GM19468 (cell line): Measurements from ENCODE around the gene STRC.
"Not testable (repeated sequence)": the region's sequence is repeated elsewhere in the genome, so short reads cannot be mapped to it uniquely, and the experiment has no call there.

Experiments used
- ATAC-seq: cut with Tn5 transposase; IDR thresholded peaks from one replicate; pipeline ENCODE4 v1.9.1; 2021; ENCODE audit warnings: mild to moderate bottlenecking, moderate library complexity, moderate number of reproducible peaks; ENCODE audit not compliant: unreplicated experiment; ENCODE audit errors: extremely low read depth

Gene STRC

DNA sequence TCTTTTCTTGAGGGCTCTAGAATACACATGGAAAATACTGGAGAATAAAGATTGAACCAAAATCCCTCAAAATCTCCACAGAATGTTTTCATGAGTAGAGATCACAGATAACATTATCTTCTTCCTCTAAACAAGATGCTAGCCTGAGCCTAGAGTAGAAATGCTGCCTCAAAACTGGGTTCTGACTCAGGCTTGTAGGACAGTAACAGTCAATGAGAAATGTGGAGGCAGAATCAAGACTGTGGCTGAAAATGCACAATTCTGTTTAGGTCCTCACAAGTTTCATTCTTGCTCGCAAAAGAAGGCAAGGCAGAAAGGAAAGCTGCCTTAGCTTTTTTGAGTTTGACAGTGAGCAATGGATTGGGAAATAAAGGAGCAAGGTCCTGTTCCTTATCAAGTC is 44.0 kb downstream of the STRC start:
- ATAC-seq = not testable (repeated sequence)

DNA sequence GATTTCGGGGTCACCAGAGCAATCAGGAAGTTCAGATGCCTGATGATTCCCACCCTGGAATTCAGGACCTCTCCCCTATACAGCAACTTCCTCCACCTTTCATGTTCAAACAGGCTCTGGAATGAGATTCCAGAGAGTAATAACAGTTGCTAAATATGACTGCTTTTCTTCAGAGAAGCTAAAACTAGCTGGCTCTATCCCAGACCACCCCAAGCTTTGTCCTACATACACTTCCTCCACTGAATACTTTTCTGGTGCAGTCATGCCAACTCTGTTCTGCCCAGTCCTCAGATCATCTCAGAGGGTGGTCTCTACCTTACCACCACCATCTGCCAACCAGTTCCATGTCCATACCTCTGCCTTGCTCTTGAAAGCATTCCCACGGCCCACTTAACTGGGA is 52.0 kb downstream of the STRC start:
- ATAC-seq = not testable (repeated sequence)

DNA sequence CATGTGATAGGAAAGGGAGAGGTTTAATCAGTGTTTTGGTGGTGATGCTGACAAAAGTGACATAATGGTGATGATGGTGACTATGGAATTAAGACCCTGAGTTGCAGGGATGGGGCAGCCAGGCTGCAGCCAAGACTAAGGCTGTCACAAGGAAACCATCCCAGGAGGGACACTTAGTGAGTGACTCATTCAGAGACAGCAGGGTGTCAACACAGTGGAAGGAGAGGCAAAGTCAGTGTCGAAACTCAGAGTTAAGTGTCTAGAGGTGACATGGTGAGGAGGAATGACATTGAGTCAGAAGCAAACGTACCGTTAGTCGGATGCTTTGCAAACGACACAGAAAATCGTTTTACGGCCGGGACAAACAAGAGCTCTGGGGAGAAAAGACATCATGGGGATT is 54.8 kb downstream of the STRC start:
- ATAC-seq = not testable (repeated sequence)

DNA sequence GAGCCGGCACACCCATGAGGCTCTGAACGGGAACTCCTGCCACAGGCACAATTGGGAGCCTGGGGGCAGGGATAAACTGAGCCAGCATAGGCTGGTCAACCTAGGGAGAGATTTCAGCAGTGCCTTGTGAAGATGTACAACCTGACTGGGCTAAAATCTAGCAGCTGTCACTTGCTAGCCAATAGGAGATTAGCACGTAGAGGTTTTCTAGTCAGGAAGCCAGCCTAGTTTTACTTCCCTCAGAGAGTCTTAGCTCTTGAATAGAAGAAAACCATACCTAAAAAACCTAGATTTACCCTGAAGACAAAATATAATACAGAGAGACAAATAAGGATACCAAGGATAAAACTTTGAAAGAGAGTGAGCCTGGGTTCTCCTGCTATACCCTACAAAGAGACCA is 55.8 kb downstream of the STRC start:
- ATAC-seq = not testable (repeated sequence)

DNA sequence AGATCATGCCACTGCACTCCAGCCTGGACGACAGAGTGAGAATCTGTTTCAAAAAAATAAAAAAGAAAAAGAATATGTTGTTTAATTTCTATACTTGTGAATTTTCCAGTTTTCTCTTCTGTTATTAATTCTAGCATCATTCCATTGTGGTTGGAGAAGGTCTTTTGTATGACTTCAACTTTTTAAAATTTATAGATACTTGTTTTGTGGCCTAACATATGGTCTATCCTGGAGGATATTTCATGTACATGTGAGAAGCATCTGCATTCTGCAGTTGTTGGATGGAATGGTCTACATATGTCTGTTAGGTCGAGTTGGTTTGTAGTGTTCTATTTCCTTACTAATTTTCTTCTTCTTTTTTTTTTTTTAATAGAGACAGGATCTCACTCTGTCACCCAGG is 65.6 kb downstream of the STRC start:
- no peak for ATAC-seq

DNA sequence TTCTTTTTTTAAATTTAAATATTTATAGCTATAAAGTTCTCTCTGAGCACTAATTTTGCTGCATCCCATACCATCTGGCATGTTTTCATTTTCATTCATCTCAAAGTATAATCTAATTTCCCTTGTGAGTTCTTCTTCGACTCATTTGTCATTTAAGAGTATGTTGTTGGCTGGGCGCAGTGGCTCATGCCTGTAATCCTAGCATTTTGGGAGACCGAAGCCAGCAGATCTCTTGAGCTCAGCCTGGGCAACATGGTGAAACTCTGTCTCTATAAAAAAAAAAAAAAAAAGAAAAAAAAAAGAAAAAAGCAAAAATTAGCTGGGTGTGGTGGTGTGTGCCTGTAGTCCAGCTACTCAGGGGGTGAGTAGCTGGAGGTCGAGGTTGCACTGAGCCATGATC is 66.3 kb downstream of the STRC start:
- no peak for ATAC-seq

DNA sequence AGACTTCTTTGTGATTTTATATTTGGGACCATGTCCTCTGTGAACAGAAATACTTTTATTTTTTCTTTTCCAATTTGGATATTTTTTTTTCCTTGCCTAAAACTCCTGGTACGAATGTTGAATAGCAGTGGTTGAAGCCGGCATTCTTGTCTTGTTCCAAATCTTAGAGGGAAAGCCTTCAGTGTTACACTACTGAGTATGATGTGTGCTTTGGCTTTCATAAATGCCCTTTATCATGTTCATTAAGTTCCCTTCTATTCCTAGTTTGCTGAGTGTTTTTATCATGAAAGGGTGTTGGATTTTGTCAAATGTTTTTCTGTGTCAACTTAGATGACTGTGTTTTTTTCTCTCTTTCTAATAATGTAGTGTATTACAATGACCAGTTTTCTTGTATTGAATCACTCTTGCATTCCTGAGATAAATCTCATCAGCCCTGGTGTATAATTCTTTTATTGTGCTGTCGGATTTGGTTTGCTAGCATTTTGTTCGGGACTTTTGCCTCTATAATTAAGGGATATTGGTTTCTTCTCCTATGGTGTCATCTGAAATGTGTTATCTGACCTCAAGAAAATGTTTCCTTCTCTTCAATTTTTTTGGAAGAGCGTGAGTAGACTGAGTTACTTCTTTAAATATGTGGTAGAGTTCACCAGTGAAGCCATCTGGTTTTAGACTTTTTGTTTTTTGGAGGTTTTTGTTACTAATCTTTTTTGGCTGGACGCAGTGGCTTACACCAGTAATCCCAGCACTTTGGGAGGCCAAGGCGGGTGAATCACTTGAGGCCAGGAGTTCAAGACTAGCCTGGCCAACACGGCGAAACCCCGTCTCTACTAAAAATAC is 67.9 kb downstream of the STRC start:
- ATAC-seq = no peak
